Astrocyte of the spinal cord (primary cell): ENCODE results near the gene PRR15.

Experiments
- DNase-seq: peaks from one replicate; pipeline ENCODE4 v3.0.0; 2011; ENCODE audit warnings: low read depth, low spot score
- H3K4me3 ChIP-seq: 2 replicates; pipeline ENCODE4 v1.5.1; 2011; ENCODE audit warnings: low read depth, mild to moderate bottlenecking, low read length, moderate library complexity
- CTCF ChIP-seq: IDR thresholded peaks from 2 replicates; pipeline ENCODE4 v1.5.1; 2012; ENCODE audit warnings: low read depth, mild to moderate bottlenecking, low read length, inconsistent platforms
- in situ Hi-C: cut with HindIII; loops from 2 replicates; pipeline ENCODE4 v1.10.0; 2017; ENCODE audit warnings: low sequenced_read_pairs

PRR15 gene

DNA sequence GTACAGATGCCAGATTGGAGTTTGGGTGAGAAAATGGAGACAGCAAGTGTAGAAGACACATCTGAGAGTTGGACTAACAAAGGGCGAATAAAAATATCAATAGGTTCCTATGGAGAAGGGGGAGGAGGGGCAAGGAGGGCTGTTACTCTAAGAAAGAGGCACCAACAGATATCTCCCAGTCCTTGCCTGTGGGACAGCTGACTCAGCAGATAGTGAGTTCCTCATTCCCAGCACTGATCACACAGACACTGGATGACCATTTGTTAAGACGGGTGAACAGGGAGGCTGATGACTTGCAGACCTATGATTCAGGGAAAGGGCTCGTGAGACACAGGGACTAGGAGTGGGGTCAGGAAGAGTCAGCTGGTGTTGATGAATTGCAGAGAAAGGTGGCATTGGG is 5.7 kb upstream of the PRR15 start:
- no peak for TF ChIP-seq CTCF
- no peak overlapping the region for H3K4me3 ChIP-seq
- DNase-seq: no peak
- in situ Hi-C loops: no loop called here

- DNase-seq: no peak
- TF ChIP-seq CTCF: no peak
- no peak overlapping the region for H3K4me3 ChIP-seq
- in situ Hi-C loops: no loop called here
Observed at GRCh38 chr7:29561271-29561670, 2.4 kb upstream of the PRR15 start.

DNA sequence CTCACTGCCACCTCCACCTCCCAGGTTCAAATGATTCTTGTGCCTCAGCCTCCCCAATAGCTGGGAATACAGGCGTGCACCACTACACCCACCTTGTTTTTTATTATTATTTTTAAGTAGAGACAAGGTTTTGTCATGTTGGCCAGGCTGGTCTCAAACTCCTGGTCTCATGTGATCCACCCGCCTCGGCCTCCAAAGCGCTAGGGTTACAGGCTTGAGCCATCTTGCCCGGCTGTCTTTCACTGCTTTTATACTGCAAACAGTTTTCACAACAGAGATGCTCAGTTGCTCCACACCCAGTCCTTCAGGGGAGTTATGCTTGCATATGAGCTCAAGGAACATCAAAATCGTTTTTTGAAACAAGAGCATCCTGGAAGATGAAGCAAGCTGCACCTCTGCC is 1.3 kb upstream of the PRR15 start:
- TF ChIP-seq CTCF: no peak
- in situ Hi-C loops: no loop called here
- H3K4me3 ChIP-seq: no peak overlapping the region
- DNase-seq: no peak

GRCh38 chr7:29564496-29565223 is 1.0 kb downstream of the PRR15 start:
- peak; percentile 49 for DNase-seq
- in situ Hi-C loops: no loop called here
- H3K4me3 ChIP-seq: peak overlapping the region; percentile 48
- no peak for TF ChIP-seq CTCF

- no peak for DNase-seq
- peak overlapping the region; percentile 48 for H3K4me3 ChIP-seq
Observed at GRCh38 chr7:29565224-29565630, 1.6 kb downstream of the PRR15 start.

DNA sequence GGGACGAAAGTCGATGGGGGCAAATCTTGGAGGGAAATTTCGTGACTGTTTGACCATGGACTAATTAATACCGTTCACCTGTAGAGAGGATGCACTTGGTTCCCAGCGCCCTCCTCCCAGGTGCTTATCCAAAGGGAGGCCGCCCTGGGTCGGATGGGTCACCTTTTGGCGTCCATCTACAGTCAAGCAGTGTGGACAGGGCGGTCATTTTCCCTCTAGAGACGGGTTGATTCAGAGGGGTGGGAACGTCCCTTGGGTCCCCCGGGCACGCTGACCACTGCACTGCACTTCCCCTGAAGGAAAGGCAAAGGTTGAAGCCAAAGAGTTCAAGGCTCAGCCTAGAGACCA is 2.0 kb downstream of the PRR15 start:
- no peak for TF ChIP-seq CTCF
- H3K4me3 ChIP-seq: peak overlapping the region; percentile 48
- in situ Hi-C loops: no loop called here
- no peak for DNase-seq

More at GRCh38 chr7:29565224-29565630, 1.6 kb downstream of the PRR15 start:
- in situ Hi-C loops: no loop called here
- no peak for TF ChIP-seq CTCF
